ENCODE data around the gene SMIM44.

- no peak for TF ChIP-seq POLR2AphosphoS5 (IDR thresholded peaks at IDR 0.05; ENCODE audit: borderline replicate concordance, low read depth, low read length)
- no peak for TF ChIP-seq FOXP2 (optimal IDR thresholded peaks at IDR 0.05; ENCODE audit: control extremely low read depth, extremely low read length, insufficient read depth)
Measured at GRCh38 chr19:3492919-3493318, 9.7 kb upstream of the SMIM44 start.
